ENCODE measurements around the gene VOPP1.

DNA sequence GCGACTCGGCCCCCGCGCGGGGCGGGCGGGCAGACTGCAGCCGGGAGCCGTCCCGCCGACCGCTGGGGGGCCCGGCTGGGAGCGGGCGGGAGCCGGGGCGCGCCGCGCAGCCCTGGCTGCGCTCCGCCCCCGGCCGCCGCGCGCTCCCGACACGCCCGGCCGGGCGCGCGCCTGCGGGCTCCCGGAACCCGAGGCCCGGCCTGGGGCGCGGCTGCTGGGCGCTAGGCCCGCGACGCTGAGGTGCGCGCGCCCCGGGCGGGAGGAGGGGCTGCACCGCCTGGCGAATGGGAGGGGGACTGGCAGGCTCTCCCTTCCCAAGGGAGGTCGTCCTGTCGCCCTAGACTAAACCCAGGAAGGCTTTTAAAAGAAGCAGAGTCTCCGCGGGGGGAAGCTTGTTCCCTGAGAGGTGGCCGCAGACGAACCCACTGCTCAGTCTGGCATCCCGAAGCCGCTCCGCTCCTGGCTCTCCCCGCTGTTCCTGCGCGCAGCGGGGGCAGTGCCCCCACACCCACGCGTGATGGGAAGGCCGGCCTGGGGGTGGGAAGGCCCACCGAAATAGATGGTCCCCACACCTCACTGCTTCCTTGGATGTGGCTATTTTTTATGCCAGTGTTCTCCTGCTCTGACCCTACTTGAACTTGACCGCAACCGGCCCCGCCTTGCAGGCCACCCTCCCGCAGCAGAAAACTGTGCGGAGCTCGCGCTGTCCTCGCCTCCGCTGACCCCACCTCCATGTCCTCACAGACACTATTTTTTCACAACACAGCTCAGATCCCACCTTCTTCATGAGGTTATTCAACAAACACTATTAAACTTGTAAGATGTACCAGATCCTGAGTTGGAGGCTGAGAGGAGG is at the start of gene VOPP1:
- TF ChIP-seq, protein P1, sequence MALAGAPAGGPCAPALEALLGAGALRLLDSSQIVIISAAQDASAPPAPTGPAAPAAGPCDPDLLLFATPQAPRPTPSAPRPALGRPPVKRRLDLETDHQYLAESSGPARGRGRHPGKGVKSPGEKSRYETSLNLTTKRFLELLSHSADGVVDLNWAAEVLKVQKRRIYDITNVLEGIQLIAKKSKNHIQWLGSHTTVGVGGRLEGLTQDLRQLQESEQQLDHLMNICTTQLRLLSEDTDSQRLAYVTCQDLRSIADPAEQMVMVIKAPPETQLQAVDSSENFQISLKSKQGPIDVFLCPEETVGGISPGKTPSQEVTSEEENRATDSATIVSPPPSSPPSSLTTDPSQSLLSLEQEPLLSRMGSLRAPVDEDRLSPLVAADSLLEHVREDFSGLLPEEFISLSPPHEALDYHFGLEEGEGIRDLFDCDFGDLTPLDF (CRISPR knock-in tag; IDR thresholded peaks at IDR 0.05), result no peak
- TF ChIP-seq, protein P2, sequence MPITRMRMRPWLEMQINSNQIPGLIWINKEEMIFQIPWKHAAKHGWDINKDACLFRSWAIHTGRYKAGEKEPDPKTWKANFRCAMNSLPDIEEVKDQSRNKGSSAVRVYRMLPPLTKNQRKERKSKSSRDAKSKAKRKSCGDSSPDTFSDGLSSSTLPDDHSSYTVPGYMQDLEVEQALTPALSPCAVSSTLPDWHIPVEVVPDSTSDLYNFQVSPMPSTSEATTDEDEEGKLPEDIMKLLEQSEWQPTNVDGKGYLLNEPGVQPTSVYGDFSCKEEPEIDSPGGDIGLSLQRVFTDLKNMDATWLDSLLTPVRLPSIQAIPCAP (CRISPR knock-in tag; IDR thresholded peaks at IDR 0.05), result no peak
- TF ChIP-seq, protein P3, sequence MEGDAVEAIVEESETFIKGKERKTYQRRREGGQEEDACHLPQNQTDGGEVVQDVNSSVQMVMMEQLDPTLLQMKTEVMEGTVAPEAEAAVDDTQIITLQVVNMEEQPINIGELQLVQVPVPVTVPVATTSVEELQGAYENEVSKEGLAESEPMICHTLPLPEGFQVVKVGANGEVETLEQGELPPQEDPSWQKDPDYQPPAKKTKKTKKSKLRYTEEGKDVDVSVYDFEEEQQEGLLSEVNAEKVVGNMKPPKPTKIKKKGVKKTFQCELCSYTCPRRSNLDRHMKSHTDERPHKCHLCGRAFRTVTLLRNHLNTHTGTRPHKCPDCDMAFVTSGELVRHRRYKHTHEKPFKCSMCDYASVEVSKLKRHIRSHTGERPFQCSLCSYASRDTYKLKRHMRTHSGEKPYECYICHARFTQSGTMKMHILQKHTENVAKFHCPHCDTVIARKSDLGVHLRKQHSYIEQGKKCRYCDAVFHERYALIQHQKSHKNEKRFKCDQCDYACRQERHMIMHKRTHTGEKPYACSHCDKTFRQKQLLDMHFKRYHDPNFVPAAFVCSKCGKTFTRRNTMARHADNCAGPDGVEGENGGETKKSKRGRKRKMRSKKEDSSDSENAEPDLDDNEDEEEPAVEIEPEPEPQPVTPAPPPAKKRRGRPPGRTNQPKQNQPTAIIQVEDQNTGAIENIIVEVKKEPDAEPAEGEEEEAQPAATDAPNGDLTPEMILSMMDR (IDR thresholded peaks at IDR 0.05), result no peak

Data from WTC11 (cell line).